GM12878 (cell line): ENCODE measurements around the gene PLA2G6. TPM values are rescaled to one million over a fixed set of nuclear protein-coding genes. Genes with fewer than 3 reads are reported as not detected.

Experiments used
- BACH1 ChIP-seq: fragments of 450-650 bp; IDR thresholded peaks from 2 replicates; pipeline ENCODE4 v1.6.1; 2017; ENCODE audit warnings: mild to moderate bottlenecking, borderline replicate concordance
- BHLHE40 ChIP-seq, 2 experiments: fragments of 450-650 bp in 1 of 2; IDR thresholded peaks; 2 replicates each; pipeline ENCODE4 v1.6.1; 2011 to 2017; ENCODE audit warnings: low read depth in 2 of 2, borderline replicate concordance in 1 of 2, improper control_type of control experiment in 1 of 2, low read length in 1 of 2, mild to moderate bottlenecking in 1 of 2
- FOXM1 ChIP-seq: IDR thresholded peaks from 2 replicates; pipeline ENCODE4 v1.6.1; 2012; ENCODE audit warnings: low read depth, mild to moderate bottlenecking, inconsistent platforms, low read length, moderate library complexity
- GABPA ChIP-seq: IDR thresholded peaks from 2 replicates; pipeline ENCODE4 v1.6.1; 2014; ENCODE audit warnings: antibody characterized with exemption, low read depth, mild to moderate bottlenecking, inconsistent platforms
- GATAD2B ChIP-seq: fragments of 450-650 bp; conservative IDR thresholded peaks from 2 replicates; pipeline ENCODE4 v1.6.1; 2017; ENCODE audit warnings: low read depth, mild to moderate bottlenecking, moderate library complexity
- HCFC1 ChIP-seq: fragments of 150-350 bp; IDR thresholded peaks from 2 replicates; pipeline ENCODE4 v1.6.1; 2014; ENCODE audit warnings: low read length
- IKZF1 ChIP-seq: fragments of 450-650 bp; conservative IDR thresholded peaks from 2 replicates; pipeline ENCODE4 v1.6.1; 2017; ENCODE audit warnings: antibody characterized with exemption, mild to moderate bottlenecking
- MXI1 ChIP-seq: fragments of 150-350 bp; IDR thresholded peaks from 2 replicates; pipeline ENCODE4 v1.6.1; 2011; ENCODE audit warnings: low read depth, mild to moderate bottlenecking, inconsistent platforms, low read length, improper control_type of control experiment
- NBN ChIP-seq: fragments of 450-650 bp; IDR thresholded peaks from 2 replicates; pipeline ENCODE4 v1.6.1; 2016
- NKRF ChIP-seq: fragments of 450-650 bp; conservative IDR thresholded peaks from 2 replicates; pipeline ENCODE4 v1.6.1; 2017; ENCODE audit warnings: mild to moderate bottlenecking, moderate library complexity
- NR2C1 ChIP-seq: fragments of 450-650 bp; IDR thresholded peaks from 2 replicates; pipeline ENCODE4 v1.6.1; 2017; ENCODE audit warnings: antibody characterized with exemption, mild to moderate bottlenecking, moderate library complexity
- PBX3 ChIP-seq: IDR thresholded peaks from 2 replicates; pipeline ENCODE4 v1.6.1; 2011; ENCODE audit warnings: mild to moderate bottlenecking, low read depth, low read length, moderate library complexity; ENCODE audit not compliant: insufficient replicate concordance
- PKNOX1 ChIP-seq: fragments of 450-650 bp; IDR thresholded peaks from 2 replicates; pipeline ENCODE4 v1.6.1; 2016; ENCODE audit warnings: mild to moderate bottlenecking
- POLR2AphosphoS2 ChIP-seq: IDR thresholded peaks from 2 replicates; pipeline ENCODE4 v1.6.1; 2011; ENCODE audit warnings: low read depth, mild to moderate bottlenecking, low read length, improper control_type of control experiment, moderate library complexity
- RB1 ChIP-seq: fragments of 450-650 bp; formaldehyde crosslinking; IDR thresholded peaks from 2 replicates; pipeline ENCODE4 v1.6.1; 2017; ENCODE audit warnings: mild to moderate bottlenecking, borderline replicate concordance
- SKIL ChIP-seq: fragments of 450-650 bp; IDR thresholded peaks from 2 replicates; pipeline ENCODE4 v1.6.1; 2017; ENCODE audit warnings: mild to moderate bottlenecking, low read depth, inconsistent platforms; ENCODE audit not compliant: poor library complexity, severe bottlenecking
- SP1 ChIP-seq: IDR thresholded peaks from one replicate; pipeline ENCODE4 v1.6.1; 2011; ENCODE audit warnings: low read depth, low read length
- SPI1 ChIP-seq: IDR thresholded peaks from 2 replicates; pipeline ENCODE4 v1.6.1; 2011; ENCODE audit warnings: low read depth, mild to moderate bottlenecking, low read length, moderate library complexity, borderline replicate concordance; ENCODE audit not compliant: insufficient read depth
- TAF1 ChIP-seq: IDR thresholded peaks from 2 replicates; pipeline ENCODE4 v1.6.1; 2011; ENCODE audit warnings: mild to moderate bottlenecking, low read depth, low read length, borderline replicate concordance
- ZNF384 ChIP-seq: IDR thresholded peaks from 2 replicates; pipeline ENCODE4 v1.6.1; 2012; ENCODE audit warnings: low read depth, mild to moderate bottlenecking, low read length, improper control_type of control experiment, borderline replicate concordance
- ZSCAN29 ChIP-seq: fragments of 450-650 bp; IDR thresholded peaks from 2 replicates; pipeline ENCODE4 v1.6.1; 2017; ENCODE audit warnings: mild to moderate bottlenecking, moderate library complexity
- polyA plus RNA-seq, 11 experiments: library from polyadenylated mRNA; depleted of rRNA in 4 of 11; unstranded in 6 of 11; stranded (reverse) in 5 of 11; fragments of >200 nt; fragmentation: Nextera tagmentation in 4 of 11; fragmentation: Illumina TruSeq in 1 of 11; extraction: Ambion mirVana in 4 of 11; extraction: Trizol in 1 of 11; gene quantifications; 1 replicate in 1 of 11; 2 replicates in 10 of 11; pipeline versions ENCODE4 v1.2.1 to v1.2.3, GENCODE V29; 2011 to 2016; ENCODE audit warnings: inconsistent platforms in 2 of 11, missing spikeins in 2 of 11, low read depth in 1 of 11
- total RNA-seq, 4 experiments: library from RNA; depleted of rRNA in 3 of 4; stranded (reverse); fragments of >200 nt in 3 of 4; fragmentation: Illumina TruSeq in 1 of 4; extraction: Trizol in 1 of 4; gene quantifications; 2 replicates each; pipeline versions ENCODE4 v1.2.1 to v1.2.3, GENCODE V29; 2013 to 2021
- TF ChIP-seq, protein P1 (sequence below): IDR thresholded peaks from 2 replicates; pipeline ENCODE4 v1.6.1; 2011; ENCODE audit warnings: low read depth, mild to moderate bottlenecking, low read length, moderate library complexity, borderline replicate concordance; ENCODE audit errors: extremely low read depth

The PLA2G6 gene
- total and polyA plus RNA-seq, 10 of the 15 experiments (the other 5 are each of a cell fraction or from before 2014, with no cell fraction given) = 0.15 to 42.2 (median 15.8) TPM

DNA sequence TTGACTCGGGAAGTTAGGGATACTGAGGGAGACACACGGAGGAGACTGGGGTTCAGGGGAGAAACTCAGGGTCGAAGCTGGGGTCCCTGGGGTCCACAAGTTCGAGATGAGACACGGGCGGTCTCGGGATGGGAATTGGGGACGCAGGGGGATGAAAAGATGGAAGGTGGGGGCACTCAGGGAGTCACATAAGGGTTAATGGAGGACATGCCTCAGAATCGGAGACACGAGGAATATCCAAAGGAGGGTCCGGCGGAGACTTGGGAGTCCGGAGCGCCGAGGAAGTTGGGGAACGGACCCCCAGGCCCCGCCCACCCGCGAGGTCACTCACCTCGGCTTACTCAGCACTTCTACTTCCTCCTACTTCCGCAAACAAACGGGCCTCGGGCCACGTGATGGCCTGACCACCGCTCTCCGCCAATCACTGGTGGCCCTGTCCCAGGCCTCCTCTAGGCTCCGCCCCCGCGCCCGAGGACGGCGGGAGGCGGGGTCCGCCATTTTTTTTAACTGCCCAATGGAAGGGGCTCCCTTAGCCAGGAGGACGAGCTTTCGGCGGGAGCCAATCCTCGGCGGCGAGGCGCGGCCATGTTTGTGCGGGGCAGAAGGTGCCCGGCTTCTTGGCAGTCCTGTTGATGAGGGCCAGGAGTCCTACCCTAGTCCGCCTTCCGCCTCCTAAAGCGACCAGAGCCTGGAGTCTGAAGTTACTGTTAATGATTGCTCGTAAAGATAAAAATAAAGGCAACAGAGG lies at the start of gene PLA2G6 (continued):
- TF ChIP-seq PKNOX1 (peak; percentile 86), IKZF1 (no peak), GABPA (0 out of 2 replicates have a peak, but pooled peaks have one; percentile 18), NBN (no peak; the same call in 1 of the 2 replicates), SP1 (peak; percentile 44), POLR2AphosphoS2 (peak; percentile 38; the same call in 1 of the 2 replicates), SPI1 (0 out of 2 replicates have a peak, but pooled peaks have one; percentile 26), MXI1 (0 out of 2 replicates have a peak, but pooled peaks have one; percentile 3), HCFC1 (peak; percentile 69), BACH1 (peak; percentile 97), PBX3 (peak; percentile 27), FOXM1 (no peak), NKRF (0 out of 2 replicates have a peak, but pooled peaks have one; percentile 32), ZSCAN29 (no peak), GATAD2B (no peak), TAF1 (peak; percentile 40; the same call in 1 of the 2 replicates), NR2C1 (peak; percentile 61), RB1 (0 out of 2 replicates have a peak, but pooled peaks have one; percentile 45), SKIL (no peak), BHLHE40 (IDR thresholded peaks at IDR 0.05; ENCODE audit: borderline replicate concordance in 1 of 2, low read depth in 2 of 2, low read length in 1 of 2) (peak in 1 of 2 experiments; percentile 60; a peak in 2 of 4 replicates), ZNF384 (0 out of 2 replicates have a peak, but pooled peaks have one; percentile 41)
- TF ChIP-seq, protein P1, sequence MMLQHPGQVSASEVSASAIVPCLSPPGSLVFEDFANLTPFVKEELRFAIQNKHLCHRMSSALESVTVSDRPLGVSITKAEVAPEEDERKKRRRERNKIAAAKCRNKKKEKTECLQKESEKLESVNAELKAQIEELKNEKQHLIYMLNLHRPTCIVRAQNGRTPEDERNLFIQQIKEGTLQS = peak; percentile 86
